K562 (cell line): Measurements from ENCODE around the gene B3GAT3. TPM values are rescaled to one million over a fixed set of nuclear protein-coding genes. Genes with fewer than 3 reads are reported as not detected.

Source experiments
- CHD7 ChIP-seq: fragments of 200-600 bp; sonication (generic); IDR thresholded peaks from one replicate; pipeline ENCODE4 v1.6.1; 2012; ENCODE audit warnings: mild to moderate bottlenecking, low read depth, low read length, inconsistent platforms
- FIP1L1 ChIP-seq: fragments of 200-400 bp; formaldehyde crosslinking; IDR thresholded peaks from 2 replicates; pipeline ENCODE4 v1.6.1; 2018; ENCODE audit warnings: mild to moderate bottlenecking, low read depth, low read length; ENCODE audit not compliant: poor library complexity, severe bottlenecking
- HDAC1 ChIP-seq, 2 experiments: fragments of 450-650 bp; IDR thresholded peaks; 2 replicates each; pipeline ENCODE4 v1.6.1; 2016 to 2017; ENCODE audit warnings: inconsistent platforms in 1 of 2, mild to moderate bottlenecking in 1 of 2, moderate library complexity in 1 of 2
- HMGN3 ChIP-seq: IDR thresholded peaks from 2 replicates; pipeline ENCODE4 v1.6.1; 2011; ENCODE audit warnings: borderline replicate concordance, low read depth, mild to moderate bottlenecking, mixed read lengths, low read length; ENCODE audit not compliant: insufficient read length; ENCODE audit errors: extremely low read depth
- NR2F6 ChIP-seq: fragments of 450-650 bp; formaldehyde crosslinking; IDR thresholded peaks from 2 replicates; pipeline ENCODE4 v1.4.0; 2020; ENCODE audit warnings: mild to moderate bottlenecking
- TCF3 ChIP-seq: sonication (generic); formaldehyde crosslinking; IDR thresholded peaks from 2 replicates; pipeline ENCODE4 v1.4.0; 2020; ENCODE audit warnings: mild to moderate bottlenecking, missing genetic modification reagents
- polyA plus RNA-seq, 8 experiments: library from polyadenylated mRNA; depleted of rRNA in 4 of 8; stranded (reverse) in 5 of 8; unstranded in 3 of 8; fragments of >200 nt; fragmentation: Nextera tagmentation in 2 of 8; fragmentation: Illumina TruSeq in 1 of 8; extraction: Ambion mirVana in 2 of 8; extraction: Trizol in 1 of 8; gene quantifications; 2 replicates each; pipeline versions ENCODE4 v1.2.1 to v1.2.3, GENCODE V29; 2011 to 2014; ENCODE audit warnings: inconsistent platforms in 1 of 8, missing spikeins in 1 of 8
- total RNA-seq, 7 experiments: library from RNA; depleted of rRNA in 6 of 7; stranded (reverse); fragments of >200 nt in 6 of 7; fragmentation: Illumina TruSeq in 2 of 7; extraction: Trizol in 2 of 7; gene quantifications; 2 replicates each; pipeline versions ENCODE4 v1.2.1 to v1.2.3, GENCODE V29; 2011 to 2021; ENCODE audit warnings: low replicate concordance in 1 of 7
- TF ChIP-seq, protein P1 (sequence below): fragments of 250-450 bp; sonication (Bioruptor Pico); IDR thresholded peaks from 2 replicates; pipeline ENCODE4 v1.8.0; 2022; ENCODE audit warnings: moderate library complexity, mild to moderate bottlenecking, inconsistent platforms
- TF ChIP-seq, protein P2 (sequence below): fragments of 450-650 bp; IDR thresholded peaks from 2 replicates; pipeline ENCODE4 v1.6.1; 2017; ENCODE audit warnings: antibody characterized with exemption

B3GAT3 gene
- total and polyA plus RNA-seq, 9 of the 15 experiments (the other 6 are each of a cell fraction or from before 2014, with no cell fraction given): 0.30 to 64.0 (median 21.4) TPM

GRCh38 chr11:62574363-62575071, 47.3 kb downstream of the B3GAT3 start (continued):
- TF ChIP-seq NR2F6 (CRISPR knock-in tag) (no peak), HDAC1 (IDR thresholded peaks at IDR 0.05) (peak in 1 of 2 experiments; percentile 10; a peak in 2 of 4 replicates), HMGN3 (no peak), TCF3 (no peak), FIP1L1 (no peak), CHD7 (no peak)
- TF ChIP-seq, protein P1, sequence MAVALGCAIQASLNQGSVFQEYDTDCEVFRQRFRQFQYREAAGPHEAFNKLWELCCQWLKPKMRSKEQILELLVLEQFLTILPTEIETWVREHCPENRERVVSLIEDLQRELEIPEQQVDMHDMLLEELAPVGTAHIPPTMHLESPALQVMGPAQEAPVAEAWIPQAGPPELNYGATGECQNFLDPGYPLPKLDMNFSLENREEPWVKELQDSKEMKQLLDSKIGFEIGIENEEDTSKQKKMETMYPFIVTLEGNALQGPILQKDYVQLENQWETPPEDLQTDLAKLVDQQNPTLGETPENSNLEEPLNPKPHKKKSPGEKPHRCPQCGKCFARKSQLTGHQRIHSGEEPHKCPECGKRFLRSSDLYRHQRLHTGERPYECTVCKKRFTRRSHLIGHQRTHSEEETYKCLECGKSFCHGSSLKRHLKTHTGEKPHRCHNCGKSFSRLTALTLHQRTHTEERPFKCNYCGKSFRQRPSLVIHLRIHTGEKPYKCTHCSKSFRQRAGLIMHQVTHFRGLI (CRISPR knock-in tag): no peak
- TF ChIP-seq, protein P2, sequence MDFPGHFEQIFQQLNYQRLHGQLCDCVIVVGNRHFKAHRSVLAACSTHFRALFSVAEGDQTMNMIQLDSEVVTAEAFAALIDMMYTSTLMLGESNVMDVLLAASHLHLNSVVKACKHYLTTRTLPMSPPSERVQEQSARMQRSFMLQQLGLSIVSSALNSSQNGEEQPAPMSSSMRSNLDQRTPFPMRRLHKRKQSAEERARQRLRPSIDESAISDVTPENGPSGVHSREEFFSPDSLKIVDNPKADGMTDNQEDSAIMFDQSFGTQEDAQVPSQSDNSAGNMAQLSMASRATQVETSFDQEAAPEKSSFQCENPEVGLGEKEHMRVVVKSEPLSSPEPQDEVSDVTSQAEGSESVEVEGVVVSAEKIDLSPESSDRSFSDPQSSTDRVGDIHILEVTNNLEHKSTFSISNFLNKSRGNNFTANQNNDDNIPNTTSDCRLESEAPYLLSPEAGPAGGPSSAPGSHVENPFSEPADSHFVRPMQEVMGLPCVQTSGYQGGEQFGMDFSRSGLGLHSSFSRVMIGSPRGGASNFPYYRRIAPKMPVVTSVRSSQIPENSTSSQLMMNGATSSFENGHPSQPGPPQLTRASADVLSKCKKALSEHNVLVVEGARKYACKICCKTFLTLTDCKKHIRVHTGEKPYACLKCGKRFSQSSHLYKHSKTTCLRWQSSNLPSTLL: no peak
